Keratinocyte (primary cell): ENCODE results near the gene CSTF1. TPM values are rescaled to one million over a fixed set of nuclear protein-coding genes. Genes with fewer than 3 reads are reported as not detected.

Experiments used
- DNase-seq: peaks from one replicate; pipeline ENCODE4 v3.0.0-alpha.2; 2011; ENCODE audit warnings: low read depth, missing footprints, low spot score
- FAIRE-seq: peaks from 2 replicates; lab custom pipeline; 2011; peaks lifted over from hg19 to GRCh38; lab: Jason Lieb, UNC
- H2AFZ ChIP-seq: 2 replicates; pipeline ENCODE4 v1.6.0; 2012; ENCODE audit warnings: low read length, control low read depth, inconsistent platforms; ENCODE audit not compliant: control insufficient read depth
- H3K27ac ChIP-seq: 2 replicates; pipeline ENCODE4 v1.5.1; 2011; ENCODE audit warnings: low read length; ENCODE audit not compliant: control insufficient read depth, insufficient read depth
- H3K27me3 ChIP-seq: 3 replicates; pipeline ENCODE4 v1.6.0; 2011; ENCODE audit warnings: low read length; ENCODE audit not compliant: control insufficient read depth, insufficient read depth; ENCODE audit errors: extremely low read depth
- H3K36me3 ChIP-seq, 2 experiments: 2 replicates in 1 of 2; 3 replicates in 1 of 2; pipeline ENCODE4 v1.5.1; 2011; ENCODE audit warnings: low read length in 2 of 2, mild to moderate bottlenecking in 1 of 2; ENCODE audit not compliant: control insufficient read depth in 2 of 2, insufficient read depth in 2 of 2; ENCODE audit errors: extremely low read depth in 1 of 2
- H3K4me1 ChIP-seq: 3 replicates; pipeline ENCODE4 v1.5.1; 2011; ENCODE audit warnings: low read length; ENCODE audit not compliant: control insufficient read depth, insufficient read depth; ENCODE audit errors: extremely low read depth
- H3K4me2 ChIP-seq: 3 replicates; pipeline ENCODE4 v1.6.0; 2011; ENCODE audit warnings: low read depth, low read length; ENCODE audit not compliant: control insufficient read depth, insufficient read depth; ENCODE audit errors: extremely low read depth
- H3K4me3 ChIP-seq, 3 experiments: fragments of 200-600 bp in 1 of 3; sonication (generic) in 1 of 3; 2 replicates in 2 of 3; 3 replicates in 1 of 3; pipeline ENCODE4 v1.5.1; 2011 to 2016; ENCODE audit warnings: low read length in 3 of 3, mild to moderate bottlenecking in 3 of 3, control low read depth in 2 of 3, inconsistent platforms in 1 of 3, low read depth in 1 of 3, mixed read lengths in 1 of 3, mixed run types in 1 of 3, moderate library complexity in 1 of 3; ENCODE audit not compliant: control insufficient read depth in 2 of 3, insufficient read depth in 2 of 3; ENCODE audit errors: extremely low read depth in 1 of 3
- H3K79me2 ChIP-seq: 2 replicates; pipeline ENCODE4 v1.6.0; 2012; ENCODE audit warnings: low read length; ENCODE audit not compliant: control insufficient read depth, insufficient read depth
- H3K9ac ChIP-seq: 3 replicates; pipeline ENCODE4 v1.6.0; 2011; ENCODE audit warnings: low read length; ENCODE audit not compliant: control insufficient read depth, insufficient read depth; ENCODE audit errors: extremely low read depth
- H3K9me1 ChIP-seq: 3 replicates; pipeline ENCODE4 v1.6.0; 2011; ENCODE audit warnings: low read length; ENCODE audit not compliant: control insufficient read depth, insufficient read depth; ENCODE audit errors: extremely low read depth
- H3K9me3 ChIP-seq: 2 replicates; pipeline ENCODE4 v1.5.1; 2012; ENCODE audit warnings: low read depth, low read length; ENCODE audit not compliant: control insufficient read depth
- H4K20me1 ChIP-seq: 3 replicates; pipeline ENCODE4 v1.6.0; 2011; ENCODE audit warnings: low read length; ENCODE audit not compliant: control insufficient read depth, insufficient read depth; ENCODE audit errors: extremely low read depth
- EZH2 ChIP-seq: IDR thresholded peaks from one replicate; pipeline ENCODE4 v1.6.1; 2012; ENCODE audit warnings: inconsistent platforms, mild to moderate bottlenecking, low read length, moderate library complexity
- dilution Hi-C: fragments of 300-500 bp; cut with MboI; formaldehyde crosslinking; loops from one replicate; pipeline ENCODE4 v1.7.0; 2020; ENCODE audit warnings: low sequenced_read_pairs; ENCODE audit not compliant: extremely low pct_ligation_motif_present
- polyA plus RNA-seq, 5 experiments: library from polyadenylated mRNA; depleted of rRNA in 3 of 5; stranded (reverse) in 3 of 5; stranded (forward) in 1 of 5; unstranded in 1 of 5; fragments of >200 nt; gene quantifications; 1 replicate in 1 of 5; 2 replicates in 3 of 5; 3 replicates in 1 of 5; pipeline versions ENCODE4 v1.2.1 to v1.2.3, GENCODE V29; 2011 to 2012; ENCODE audit warnings: missing spikeins in 2 of 5, low read depth in 1 of 5, low replicate concordance in 1 of 5
- TF ChIP-seq, protein P1 (sequence below), 3 experiments: IDR thresholded peaks in 1 of 3; conservative IDR thresholded peaks in 1 of 3; optimal IDR thresholded peaks in 1 of 3; 2 replicates in 2 of 3; 3 replicates in 1 of 3; pipeline versions ENCODE3 to v1.5.1; 2011; ENCODE audit warnings: low read length in 3 of 3, mild to moderate bottlenecking in 3 of 3, moderate library complexity in 2 of 3, control low read depth in 1 of 3, inconsistent platforms in 1 of 3; ENCODE audit not compliant: insufficient read depth in 2 of 3; ENCODE audit errors: extremely low read depth in 1 of 3

CSTF1 gene
- polyA plus RNA-seq, 1 donor (not counting 4 experiments of a cell fraction or from before 2014, with no cell fraction given), result 40.3 TPM

DNA sequence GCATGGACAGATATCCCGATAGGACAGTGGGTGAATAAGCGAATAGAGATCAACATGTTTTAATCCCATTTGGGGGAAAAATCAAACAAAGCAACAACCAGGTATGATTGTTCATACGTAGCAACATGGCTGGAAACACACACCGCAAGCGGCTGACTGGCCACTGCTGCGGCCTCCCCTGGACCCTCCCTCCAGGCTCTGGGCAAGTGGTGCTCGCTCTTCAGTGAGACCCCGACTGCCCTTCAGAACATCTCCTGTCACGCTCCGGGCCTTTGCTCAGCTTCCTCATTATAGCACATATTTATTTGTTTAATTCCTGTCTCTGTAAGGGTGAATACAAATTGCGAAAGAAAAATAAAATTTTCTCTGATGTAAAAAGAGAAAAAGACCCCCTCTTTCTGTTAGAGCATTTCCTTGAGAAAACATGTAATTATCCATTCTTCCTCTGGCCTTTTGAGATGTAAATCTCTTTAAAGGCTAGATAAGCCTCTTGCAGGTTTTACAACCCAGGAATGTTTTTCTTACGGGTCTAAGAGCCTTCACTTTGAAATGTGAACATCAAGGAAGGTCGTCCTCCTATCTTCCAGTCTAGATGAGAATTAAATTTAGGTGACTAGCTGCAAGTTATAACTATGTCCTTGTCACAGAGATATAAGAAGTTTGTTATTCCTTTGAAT is 44.7 kb upstream of the CSTF1 start:
- no peak overlapping the region for H3K27ac ChIP-seq
- TF ChIP-seq, protein P1, sequence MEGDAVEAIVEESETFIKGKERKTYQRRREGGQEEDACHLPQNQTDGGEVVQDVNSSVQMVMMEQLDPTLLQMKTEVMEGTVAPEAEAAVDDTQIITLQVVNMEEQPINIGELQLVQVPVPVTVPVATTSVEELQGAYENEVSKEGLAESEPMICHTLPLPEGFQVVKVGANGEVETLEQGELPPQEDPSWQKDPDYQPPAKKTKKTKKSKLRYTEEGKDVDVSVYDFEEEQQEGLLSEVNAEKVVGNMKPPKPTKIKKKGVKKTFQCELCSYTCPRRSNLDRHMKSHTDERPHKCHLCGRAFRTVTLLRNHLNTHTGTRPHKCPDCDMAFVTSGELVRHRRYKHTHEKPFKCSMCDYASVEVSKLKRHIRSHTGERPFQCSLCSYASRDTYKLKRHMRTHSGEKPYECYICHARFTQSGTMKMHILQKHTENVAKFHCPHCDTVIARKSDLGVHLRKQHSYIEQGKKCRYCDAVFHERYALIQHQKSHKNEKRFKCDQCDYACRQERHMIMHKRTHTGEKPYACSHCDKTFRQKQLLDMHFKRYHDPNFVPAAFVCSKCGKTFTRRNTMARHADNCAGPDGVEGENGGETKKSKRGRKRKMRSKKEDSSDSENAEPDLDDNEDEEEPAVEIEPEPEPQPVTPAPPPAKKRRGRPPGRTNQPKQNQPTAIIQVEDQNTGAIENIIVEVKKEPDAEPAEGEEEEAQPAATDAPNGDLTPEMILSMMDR (optimal IDR thresholded peaks at IDR 0.05 in 1 of 3, IDR thresholded peaks at IDR 0.05 in 1 of 3, conservative IDR thresholded peaks at IDR 0.05 in 1 of 3; ENCODE audit: extremely low read depth in 1 of 3, insufficient read depth in 2 of 3, low read length in 3 of 3), result no peak
- no peak for TF ChIP-seq EZH2
- H3K4me2 ChIP-seq, result no peak overlapping the region
- H3K4me3 ChIP-seq, result no peak overlapping the region
- peaks cover 3% of the 10 kb centered on the region for H3K27me3 ChIP-seq
- H3K9ac ChIP-seq, result no peak overlapping the region
- H3K9me1 ChIP-seq, result no peaks in the 10 kb centered on the region
- H4K20me1 ChIP-seq, result no peaks in the 10 kb centered on the region
- no peaks in the 10 kb centered on the region for H3K36me3 ChIP-seq
- DNase-seq, result no peak
- H3K79me2 ChIP-seq, result no peaks in the 10 kb centered on the region
- dilution Hi-C loops, result no loop called here
- no peak overlapping the region for H2AFZ ChIP-seq
- no peaks in the 10 kb centered on the region for H3K9me3 ChIP-seq
- no peak for FAIRE-seq
- H3K4me1 ChIP-seq, result peaks cover 3% of the 10 kb centered on the region

DNA sequence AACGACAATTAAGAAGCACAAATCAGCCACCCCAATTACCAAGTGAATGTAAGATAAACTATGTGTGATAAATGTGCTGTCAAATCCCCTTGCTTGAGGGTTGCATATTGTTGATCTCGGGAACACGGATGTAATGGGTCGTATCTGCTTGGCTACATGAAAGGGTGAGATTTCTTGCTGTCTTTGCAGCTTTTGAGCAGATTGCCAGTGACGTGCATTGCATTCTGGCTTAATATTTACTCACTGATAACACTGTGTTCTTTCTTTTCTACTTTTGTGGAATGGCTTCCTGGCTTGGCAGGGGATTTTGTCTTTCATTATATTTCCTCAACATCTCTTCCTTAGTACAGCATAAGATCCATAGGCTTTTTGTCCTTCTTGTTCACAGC is 44.1 kb upstream of the CSTF1 start:
- dilution Hi-C loops, result no loop called here
- no peaks in the 10 kb centered on the region for H3K79me2 ChIP-seq
- no peaks in the 10 kb centered on the region for H4K20me1 ChIP-seq
- H3K27ac ChIP-seq, result no peak overlapping the region
- no peak overlapping the region for H3K9ac ChIP-seq
- H3K4me3 ChIP-seq, result no peak overlapping the region
- peaks cover 3% of the 10 kb centered on the region for H3K4me1 ChIP-seq
- no peak for FAIRE-seq
- H3K9me1 ChIP-seq, result no peaks in the 10 kb centered on the region
- H3K9me3 ChIP-seq, result no peaks in the 10 kb centered on the region
- TF ChIP-seq, protein P1 (optimal IDR thresholded peaks at IDR 0.05 in 1 of 3, IDR thresholded peaks at IDR 0.05 in 1 of 3, conservative IDR thresholded peaks at IDR 0.05 in 1 of 3; ENCODE audit: extremely low read depth in 1 of 3, insufficient read depth in 2 of 3, low read length in 3 of 3), result no peak
- TF ChIP-seq EZH2, result no peak
- H2AFZ ChIP-seq, result no peak overlapping the region
- H3K27me3 ChIP-seq, result peaks cover 3% of the 10 kb centered on the region
- no peak overlapping the region for H3K4me2 ChIP-seq
- DNase-seq, result no peak
- no peaks in the 10 kb centered on the region for H3K36me3 ChIP-seq
